Measurements from ENCODE around the gene CEP128. TPM values are rescaled to one million over a fixed set of nuclear protein-coding genes. Genes with fewer than 3 reads are reported as not detected.

CEP128 gene
- total RNA-seq, 1 donor from 2014 or later, result 9.7 TPM

DNA sequence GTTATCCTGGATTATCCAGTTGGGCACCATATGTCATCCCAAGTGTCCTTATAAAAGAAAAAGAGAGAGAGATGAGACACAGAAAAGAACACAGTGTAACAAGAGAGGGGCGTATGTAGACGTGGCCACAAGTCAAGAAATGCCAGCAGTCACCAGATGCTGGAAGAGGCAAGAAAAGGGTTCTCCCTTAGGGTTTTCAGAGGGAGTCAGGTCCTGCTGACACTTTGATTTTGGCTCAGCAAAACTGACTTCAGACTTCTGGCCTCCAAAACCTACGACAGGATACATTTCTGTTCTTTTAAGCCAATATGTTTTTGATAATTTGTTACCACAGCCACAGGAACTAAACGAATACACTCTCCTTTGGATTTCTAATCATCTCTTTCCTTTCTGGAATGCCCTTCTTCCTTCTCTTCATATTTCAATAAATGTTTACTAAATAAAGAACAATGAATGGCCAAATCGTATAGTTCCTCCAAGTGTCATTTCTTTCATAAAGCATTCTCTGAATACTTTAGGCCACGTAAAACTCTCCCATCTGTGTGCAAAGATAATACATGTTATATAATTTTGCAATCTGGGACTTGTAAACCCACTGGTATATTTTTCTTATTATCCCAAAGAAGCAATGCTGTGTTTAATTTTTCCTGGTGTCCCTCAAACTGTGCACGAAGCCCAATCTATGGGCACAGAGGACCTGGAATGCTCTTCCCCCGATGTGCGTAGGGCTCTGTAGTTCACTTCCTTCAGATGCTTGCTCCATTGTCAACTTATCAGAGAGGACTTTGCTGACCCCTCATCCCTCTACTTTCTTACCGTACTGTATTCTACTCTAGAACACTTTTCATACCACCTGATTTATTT lies 303.6 kb downstream of the CEP128 start:
- peak overlapping the region; percentile 17 for H3K4me3 Mint-ChIP-seq (ENCODE audit: unreplicated experiment)
- no peaks in the 10 kb centered on the region for H3K27me3 Mint-ChIP-seq (ENCODE audit: unreplicated experiment)

DNA sequence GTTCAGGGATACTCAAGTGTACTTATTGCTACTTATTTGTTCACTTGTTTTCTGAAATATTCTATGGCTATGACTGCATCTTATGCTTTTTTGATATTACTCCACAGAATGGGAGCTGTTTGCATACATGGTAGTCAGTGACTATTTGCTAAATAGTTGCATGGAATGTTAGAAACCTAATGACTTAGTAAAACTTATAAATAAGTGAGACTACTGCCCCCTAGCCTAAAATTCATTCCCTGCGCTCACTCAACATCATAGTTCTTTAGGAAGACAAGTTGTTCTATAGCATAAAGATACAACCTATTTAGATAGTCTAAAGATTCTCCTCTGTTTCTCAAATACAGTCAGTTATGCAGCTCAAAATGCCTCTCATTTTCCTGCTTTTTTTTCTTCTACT lies 305.5 kb downstream of the CEP128 start:
- peaks cover 68% of the 10 kb centered on the region for H3K4me1 Mint-ChIP-seq (ENCODE audit: unreplicated experiment)
- H3K27me3 Mint-ChIP-seq (ENCODE audit: unreplicated experiment), result no peaks in the 10 kb centered on the region
- no peak overlapping the region for H3K4me3 Mint-ChIP-seq (ENCODE audit: unreplicated experiment)
- H3K27ac Mint-ChIP-seq (ENCODE audit: unreplicated experiment), result peak overlapping the region; percentile 97
- H3K36me3 Mint-ChIP-seq (ENCODE audit: unreplicated experiment), result peaks cover 17% of the 10 kb centered on the region
- DNase-seq (ENCODE audit: extremely low spot score, unreplicated experiment), result no peak
- TF ChIP-seq, protein P1, sequence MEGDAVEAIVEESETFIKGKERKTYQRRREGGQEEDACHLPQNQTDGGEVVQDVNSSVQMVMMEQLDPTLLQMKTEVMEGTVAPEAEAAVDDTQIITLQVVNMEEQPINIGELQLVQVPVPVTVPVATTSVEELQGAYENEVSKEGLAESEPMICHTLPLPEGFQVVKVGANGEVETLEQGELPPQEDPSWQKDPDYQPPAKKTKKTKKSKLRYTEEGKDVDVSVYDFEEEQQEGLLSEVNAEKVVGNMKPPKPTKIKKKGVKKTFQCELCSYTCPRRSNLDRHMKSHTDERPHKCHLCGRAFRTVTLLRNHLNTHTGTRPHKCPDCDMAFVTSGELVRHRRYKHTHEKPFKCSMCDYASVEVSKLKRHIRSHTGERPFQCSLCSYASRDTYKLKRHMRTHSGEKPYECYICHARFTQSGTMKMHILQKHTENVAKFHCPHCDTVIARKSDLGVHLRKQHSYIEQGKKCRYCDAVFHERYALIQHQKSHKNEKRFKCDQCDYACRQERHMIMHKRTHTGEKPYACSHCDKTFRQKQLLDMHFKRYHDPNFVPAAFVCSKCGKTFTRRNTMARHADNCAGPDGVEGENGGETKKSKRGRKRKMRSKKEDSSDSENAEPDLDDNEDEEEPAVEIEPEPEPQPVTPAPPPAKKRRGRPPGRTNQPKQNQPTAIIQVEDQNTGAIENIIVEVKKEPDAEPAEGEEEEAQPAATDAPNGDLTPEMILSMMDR (IDR thresholded peaks at IDR 0.05), result peak; percentile 50
- H3K9me3 Mint-ChIP-seq (ENCODE audit: unreplicated experiment), result peaks cover 14% of the 10 kb centered on the region

More for the DNA sequence above, 303.6 kb downstream of the CEP128 start:
- no peak for DNase-seq (ENCODE audit: extremely low spot score, unreplicated experiment)
- Mint-ChIP-seq H3K36me3 (ENCODE audit: unreplicated experiment) (peaks cover 19% of the 10 kb centered on the region), H3K4me1 (ENCODE audit: unreplicated experiment) (peaks cover 64% of the 10 kb centered on the region), H3K9me3 (ENCODE audit: unreplicated experiment) (peaks cover 20% of the 10 kb centered on the region), H3K27ac (ENCODE audit: unreplicated experiment) (peak overlapping the region; percentile 97)
- TF ChIP-seq, protein P1 (IDR thresholded peaks at IDR 0.05), result no peak

DNA sequence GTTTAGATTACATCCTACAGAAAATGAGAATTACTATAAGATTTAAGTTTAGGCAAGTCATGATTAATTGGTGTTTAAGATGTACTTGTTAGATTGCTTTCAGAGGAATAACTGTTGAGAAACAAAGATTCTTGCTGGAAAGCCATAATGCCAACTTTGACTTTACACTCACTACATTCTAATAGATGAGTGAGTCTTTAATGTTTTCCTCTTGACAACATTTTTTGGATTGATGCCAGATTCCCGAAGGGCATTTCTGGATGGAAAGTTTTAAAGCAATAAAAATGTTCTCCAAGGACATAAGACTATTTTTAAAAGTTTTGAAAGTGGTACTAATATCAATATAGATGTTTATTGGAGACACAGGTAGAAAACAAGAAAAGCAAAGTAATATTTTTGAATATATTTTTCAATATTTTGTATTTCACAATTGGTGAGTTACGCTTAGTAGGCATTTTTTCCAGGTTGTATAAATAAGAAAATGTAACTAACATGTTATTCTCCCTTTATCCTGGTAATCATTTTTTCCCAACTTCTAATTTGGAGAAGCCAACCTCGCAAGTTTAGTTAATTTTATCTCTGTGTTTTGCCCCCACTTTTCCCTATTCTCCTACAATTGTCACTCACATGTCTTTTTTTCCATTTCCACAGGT lies 307.3 kb downstream of the CEP128 start:
- H3K27me3 Mint-ChIP-seq (ENCODE audit: unreplicated experiment), result no peaks in the 10 kb centered on the region
- no peak for DNase-seq (ENCODE audit: extremely low spot score, unreplicated experiment)
- TF ChIP-seq, protein P1 (IDR thresholded peaks at IDR 0.05), result no peak

DNA sequence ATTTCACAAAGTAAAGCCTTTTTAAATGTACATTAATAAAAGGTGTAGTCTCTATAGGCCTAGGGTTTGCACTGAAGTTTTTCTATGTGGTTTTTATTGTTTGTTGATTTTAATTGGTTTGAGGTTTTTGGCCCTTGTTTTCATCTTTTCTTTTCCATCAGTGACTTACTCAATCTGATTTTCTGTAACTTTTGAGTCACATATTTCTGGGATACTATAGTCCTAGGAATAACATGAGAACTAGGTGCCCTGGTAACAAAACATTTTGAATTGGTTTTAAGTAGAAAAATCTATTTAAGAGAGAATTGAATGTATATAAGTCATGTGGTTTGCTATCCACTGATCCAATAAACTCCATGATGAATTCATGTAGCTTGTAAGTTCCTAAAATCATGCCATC lies 311.9 kb downstream of the CEP128 start:
- H3K4me1 Mint-ChIP-seq (ENCODE audit: unreplicated experiment), result peaks cover 50% of the 10 kb centered on the region
- no peaks in the 10 kb centered on the region for H3K27me3 Mint-ChIP-seq (ENCODE audit: unreplicated experiment)
- H3K4me3 Mint-ChIP-seq (ENCODE audit: unreplicated experiment), result no peak overlapping the region
- DNase-seq (ENCODE audit: extremely low spot score, unreplicated experiment), result no peak
- TF ChIP-seq, protein P1 (IDR thresholded peaks at IDR 0.05), result no peak
- H3K9me3 Mint-ChIP-seq (ENCODE audit: unreplicated experiment), result peaks cover 11% of the 10 kb centered on the region
- peak overlapping the region; percentile 86 for H3K27ac Mint-ChIP-seq (ENCODE audit: unreplicated experiment)
- peaks cover 9% of the 10 kb centered on the region for H3K36me3 Mint-ChIP-seq (ENCODE audit: unreplicated experiment)

More for the DNA sequence above, 307.3 kb downstream of the CEP128 start:
- Mint-ChIP-seq H3K9me3 (ENCODE audit: unreplicated experiment) (peaks cover 14% of the 10 kb centered on the region), H3K27ac (ENCODE audit: unreplicated experiment) (peak overlapping the region; percentile 84), H3K4me3 (ENCODE audit: unreplicated experiment) (no peak overlapping the region), H3K4me1 (ENCODE audit: unreplicated experiment) (peaks cover 69% of the 10 kb centered on the region), H3K36me3 (ENCODE audit: unreplicated experiment) (peaks cover 12% of the 10 kb centered on the region)

DNA sequence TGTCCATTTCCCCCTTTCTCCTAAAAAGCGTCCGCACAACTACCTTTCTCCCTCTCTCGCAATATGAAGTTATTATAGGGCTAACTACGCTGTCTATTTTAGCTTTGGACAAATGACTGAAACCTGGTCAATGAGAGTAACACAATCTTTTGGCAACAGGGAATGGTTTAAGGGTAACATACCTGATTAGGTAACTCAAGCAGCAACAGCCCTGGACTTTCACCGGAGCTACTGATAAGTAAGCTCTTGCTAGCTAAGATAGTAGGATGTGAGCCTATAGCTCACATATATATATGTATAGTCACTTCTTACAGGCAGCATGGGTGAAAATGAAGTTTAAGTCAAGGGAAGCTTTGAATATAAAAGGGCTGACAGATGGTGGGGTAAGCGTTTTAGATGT lies 313.0 kb downstream of the CEP128 start:
- H3K9me3 Mint-ChIP-seq (ENCODE audit: unreplicated experiment), result peaks cover 19% of the 10 kb centered on the region
- no peak overlapping the region for H3K4me3 Mint-ChIP-seq (ENCODE audit: unreplicated experiment)
- no peak for DNase-seq (ENCODE audit: extremely low spot score, unreplicated experiment)
- TF ChIP-seq, protein P1 (IDR thresholded peaks at IDR 0.05), result no peak
- H3K27ac Mint-ChIP-seq (ENCODE audit: unreplicated experiment), result peak overlapping the region; percentile 86
- H3K4me1 Mint-ChIP-seq (ENCODE audit: unreplicated experiment), result peaks cover 45% of the 10 kb centered on the region
- no peaks in the 10 kb centered on the region for H3K27me3 Mint-ChIP-seq (ENCODE audit: unreplicated experiment)
- peaks cover 14% of the 10 kb centered on the region for H3K36me3 Mint-ChIP-seq (ENCODE audit: unreplicated experiment)
